Stimulated activated CD8-positive, alpha-beta memory T cell treated with anti-CD3 and anti-CD28 coated beads, Interleukin-4, amount 100 ng/mL, for 1 hour (primary cell): ENCODE results near the gene C1orf87.
A peak's percentile ranks its signal among the peaks of the same experiment; 100 is the strongest.
"Not testable (repeated sequence)": the region's sequence is repeated elsewhere in the genome, so short reads cannot be mapped to it uniquely, and the experiment has no call there.

ENCODE experiments used
- DNase-seq, 2 donors: peaks; one replicate each; pipeline ENCODE4 v3.0.0-alpha.2; 2020; ENCODE audit warnings: low read depth in 2 of 2, low spot score in 1 of 2

Gene C1orf87

DNA sequence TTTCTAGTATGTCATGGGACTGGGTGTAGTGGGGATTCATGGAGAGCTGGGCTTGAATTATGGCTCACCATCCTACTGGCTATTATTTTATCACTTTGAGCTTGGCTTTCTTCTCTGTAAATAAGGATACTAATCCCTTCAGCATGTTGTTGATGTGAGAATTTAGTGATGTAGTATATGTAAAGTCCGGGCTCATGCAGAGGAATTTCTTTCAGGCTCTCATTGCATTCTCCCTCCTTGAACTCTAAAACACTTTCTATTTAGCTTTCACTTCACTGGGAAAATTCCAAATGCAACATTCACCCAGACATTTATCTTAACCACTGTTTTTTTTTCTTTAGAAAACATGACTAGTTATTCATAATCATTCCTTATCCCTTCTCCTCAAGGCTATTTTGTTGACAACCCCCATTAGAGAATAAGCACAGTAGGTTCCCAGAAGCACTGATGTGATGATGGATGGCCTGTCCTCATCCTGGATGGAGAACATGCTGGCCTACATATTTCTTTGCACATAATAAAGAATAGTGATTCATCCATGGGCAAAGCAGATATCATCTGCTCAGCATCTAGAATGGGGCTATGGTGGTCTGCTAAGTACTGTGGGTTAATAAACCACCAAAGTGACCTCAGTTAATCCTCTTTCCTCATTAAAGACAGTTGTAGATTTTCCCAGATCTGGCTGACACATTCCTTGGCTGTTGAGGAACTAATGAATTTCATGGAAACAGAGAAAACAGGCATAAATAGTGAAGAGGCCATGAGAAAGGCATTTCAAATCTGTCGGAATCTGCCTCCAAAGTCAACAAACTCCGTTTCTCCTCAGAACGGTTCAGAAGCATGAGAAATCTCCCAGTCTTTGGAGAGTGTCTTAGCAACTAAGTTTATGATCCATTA is 79.0 kb downstream of the C1orf87 start:
- no peak for DNase-seq

DNA sequence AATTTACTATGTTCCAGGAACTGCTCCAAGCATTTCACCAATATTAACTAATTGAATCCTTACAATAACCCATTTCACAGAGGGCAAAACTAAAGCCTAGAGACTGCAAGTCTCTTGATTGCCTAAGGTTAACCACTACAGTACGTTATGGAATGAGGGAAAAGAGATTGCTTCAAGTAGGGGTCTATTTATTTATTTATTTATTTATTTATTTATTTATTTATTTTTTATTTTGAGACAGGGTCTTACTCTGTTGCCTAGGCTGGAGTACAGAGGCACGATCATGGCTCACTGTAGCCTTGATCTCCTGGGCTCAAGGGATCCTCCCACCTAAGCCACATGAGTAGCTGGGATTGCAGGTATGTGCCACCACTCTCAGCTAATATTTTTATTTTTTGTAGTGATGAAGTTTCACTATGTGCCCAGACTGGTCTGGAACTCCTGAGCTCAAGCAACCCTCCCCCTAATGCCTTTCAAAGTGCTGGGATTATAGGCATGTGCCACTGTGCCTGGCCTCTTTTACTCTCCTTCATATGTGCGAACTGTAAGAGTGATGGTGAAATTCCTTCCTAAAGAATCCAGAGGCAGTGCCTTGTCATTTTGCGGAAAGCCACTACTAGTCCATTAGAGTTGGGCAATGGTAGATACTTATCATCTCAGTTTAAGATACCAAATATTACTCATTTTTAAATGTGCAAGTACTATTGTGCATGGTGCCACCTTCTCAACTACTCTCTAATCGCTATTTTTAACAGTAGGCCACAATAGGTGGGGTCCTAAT is 81.3 kb downstream of the C1orf87 start:
- no peak for DNase-seq

DNA sequence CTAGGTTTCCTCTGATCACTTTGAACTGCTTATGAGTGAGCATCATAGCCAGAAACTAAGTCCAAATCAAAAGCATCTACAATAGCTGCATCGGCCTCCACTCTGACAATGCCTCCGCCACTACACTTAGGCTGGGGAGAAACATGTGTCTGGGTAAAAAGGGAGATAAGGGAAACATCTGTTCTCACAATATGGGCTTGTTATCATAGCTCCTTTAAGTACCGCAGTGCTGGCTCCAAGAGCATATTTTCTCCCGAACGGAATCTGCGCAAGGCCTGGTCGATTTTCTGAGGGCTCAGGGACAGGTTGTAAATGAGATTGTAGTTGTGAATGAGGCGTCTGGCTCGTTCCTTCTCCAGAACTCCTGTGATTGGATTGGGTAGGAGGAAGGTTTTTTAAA is 83.1 kb downstream of the C1orf87 start:
- no peak for DNase-seq

DNA sequence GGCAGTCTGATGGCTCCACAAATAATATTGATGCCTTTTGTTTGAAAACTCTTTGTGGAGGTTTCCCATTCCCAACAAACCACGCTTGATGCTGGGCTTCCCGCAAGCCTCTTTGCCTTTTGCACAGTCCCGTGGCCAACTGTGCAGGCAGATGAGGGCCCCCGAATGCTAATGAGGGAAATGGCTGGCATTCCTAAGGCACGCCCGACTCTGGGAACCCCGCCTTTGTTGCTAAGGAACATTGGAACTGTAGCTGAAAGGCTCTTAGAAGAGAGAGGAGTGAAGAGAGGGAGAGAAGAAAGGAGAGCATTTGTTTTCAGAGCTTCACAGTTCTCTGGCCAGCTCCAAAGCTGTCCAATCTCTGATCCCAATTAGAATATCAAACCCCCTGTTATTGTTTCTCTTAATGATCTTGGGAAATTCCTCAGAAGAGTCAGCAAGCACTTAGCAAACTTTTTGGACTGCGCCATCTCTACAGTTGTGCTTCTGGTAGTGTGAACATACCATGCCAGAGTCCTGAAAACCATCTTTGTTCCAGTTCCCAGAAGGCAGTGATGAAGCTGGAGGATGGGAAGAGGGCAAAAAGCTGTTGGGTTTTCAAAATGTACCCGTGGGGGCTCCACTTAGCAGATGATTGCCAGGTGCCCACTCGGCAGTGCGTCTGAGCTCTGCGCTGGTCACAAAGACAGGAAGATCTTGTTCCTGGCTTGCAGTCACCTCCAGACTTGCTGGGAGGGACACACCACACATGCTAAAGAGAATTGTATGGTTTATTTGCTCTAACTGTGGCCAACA is 86.9 kb downstream of the C1orf87 start:
- DNase-seq = no peak

DNA sequence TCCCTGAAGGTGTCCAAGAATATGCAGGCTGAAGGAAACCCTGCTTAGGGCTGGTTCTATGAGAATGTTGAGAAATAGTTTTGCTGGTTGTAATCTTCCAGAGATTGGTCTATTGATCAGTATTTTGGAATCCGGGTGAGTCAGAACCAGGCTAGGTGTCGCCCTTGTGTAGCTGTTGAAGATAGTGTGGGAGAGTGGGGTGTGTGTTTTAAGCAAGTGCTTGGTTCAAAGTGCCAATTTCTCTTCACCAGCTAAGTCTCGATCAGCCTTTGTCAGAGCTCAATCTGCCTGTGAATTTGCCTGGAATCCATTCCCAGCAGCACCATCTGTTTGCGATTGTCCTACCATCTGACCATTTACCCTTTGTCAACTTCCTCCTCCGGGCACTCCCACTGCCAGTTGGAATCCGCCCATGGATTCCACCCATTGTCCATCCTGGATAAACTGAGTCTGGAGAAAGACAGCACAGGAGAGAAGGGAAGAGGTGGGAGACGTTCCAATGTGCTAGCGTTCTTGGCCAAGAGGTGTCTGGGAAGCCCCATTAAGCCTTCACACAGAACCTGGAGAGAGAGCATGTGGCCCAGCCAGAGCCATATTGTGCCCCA is 87.6 kb downstream of the C1orf87 start:
- no peak for DNase-seq

DNA sequence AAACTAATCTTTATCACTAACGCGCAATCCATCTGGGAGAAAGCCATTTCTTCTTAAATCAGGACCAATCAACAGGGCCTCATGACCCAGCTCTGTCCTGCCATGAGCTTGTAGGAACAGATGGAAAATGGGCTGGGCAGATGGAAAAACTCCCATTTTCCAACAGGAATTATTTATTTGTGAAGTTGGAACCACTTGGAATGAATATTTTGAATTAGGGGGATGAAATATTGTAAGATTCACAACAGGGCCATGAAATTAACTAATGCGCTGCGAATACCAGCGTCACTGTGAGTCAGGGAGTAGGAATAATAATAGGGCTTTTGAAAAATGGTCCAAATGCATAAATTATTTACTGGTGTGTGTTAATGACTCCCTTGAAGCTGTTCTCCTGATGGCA is 93.9 kb downstream of the C1orf87 start:
- no peak for DNase-seq

DNA sequence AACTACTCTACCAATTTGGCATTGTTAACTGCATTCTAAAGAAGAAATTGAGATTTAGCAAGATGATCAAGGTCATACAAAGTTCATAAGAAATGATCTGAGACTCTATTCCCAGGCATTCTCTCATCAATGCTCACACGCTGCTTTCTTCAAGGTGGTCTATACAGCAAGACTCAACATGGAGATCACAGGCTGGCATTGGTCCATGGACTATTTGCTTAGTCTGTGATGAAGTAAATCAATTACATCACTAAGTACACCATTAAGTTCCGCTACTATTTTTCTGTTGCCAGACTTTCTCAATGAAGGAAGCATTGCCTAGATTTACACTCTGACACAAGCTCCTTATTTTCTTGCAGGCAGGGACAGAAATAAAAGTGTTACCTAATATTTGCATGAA is 95.1 kb downstream of the C1orf87 start:
- no peak for DNase-seq

DNA sequence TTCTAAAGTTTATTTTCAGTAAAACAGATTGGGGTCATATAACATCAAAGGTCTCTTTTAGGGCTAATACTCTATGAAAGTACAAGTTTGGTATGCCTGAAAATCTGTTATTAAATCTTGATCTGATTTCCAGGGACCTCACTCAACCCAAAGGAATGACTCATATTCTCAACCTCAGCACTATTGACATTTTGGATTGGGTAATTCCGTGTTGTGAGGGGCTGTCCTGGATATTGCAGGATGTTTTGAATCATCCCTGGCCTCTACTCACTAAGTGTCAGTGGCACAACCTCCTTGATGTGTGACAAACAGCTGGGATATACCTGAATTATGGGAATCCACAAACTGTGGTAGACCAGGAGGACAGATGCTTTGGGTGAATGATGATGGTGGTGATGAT is 95.5 kb downstream of the C1orf87 start:
- no peak for DNase-seq

DNA sequence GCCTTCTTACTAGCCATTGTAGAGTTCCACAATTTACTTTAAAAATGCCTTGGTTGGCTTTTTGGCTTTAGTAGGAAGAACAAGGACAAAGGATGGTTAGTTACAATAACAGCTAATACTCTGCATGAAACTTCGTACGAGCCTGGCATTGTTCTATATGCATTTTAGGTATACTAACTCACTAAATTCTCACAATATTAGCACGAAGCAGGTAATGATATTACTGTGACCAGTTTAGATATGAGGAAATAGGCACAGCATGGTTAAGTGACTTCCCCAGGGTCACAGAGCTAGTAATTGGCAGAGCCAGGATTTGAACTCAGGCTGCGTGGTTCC is 96.5 kb downstream of the C1orf87 start:
- no peak for DNase-seq

DNA sequence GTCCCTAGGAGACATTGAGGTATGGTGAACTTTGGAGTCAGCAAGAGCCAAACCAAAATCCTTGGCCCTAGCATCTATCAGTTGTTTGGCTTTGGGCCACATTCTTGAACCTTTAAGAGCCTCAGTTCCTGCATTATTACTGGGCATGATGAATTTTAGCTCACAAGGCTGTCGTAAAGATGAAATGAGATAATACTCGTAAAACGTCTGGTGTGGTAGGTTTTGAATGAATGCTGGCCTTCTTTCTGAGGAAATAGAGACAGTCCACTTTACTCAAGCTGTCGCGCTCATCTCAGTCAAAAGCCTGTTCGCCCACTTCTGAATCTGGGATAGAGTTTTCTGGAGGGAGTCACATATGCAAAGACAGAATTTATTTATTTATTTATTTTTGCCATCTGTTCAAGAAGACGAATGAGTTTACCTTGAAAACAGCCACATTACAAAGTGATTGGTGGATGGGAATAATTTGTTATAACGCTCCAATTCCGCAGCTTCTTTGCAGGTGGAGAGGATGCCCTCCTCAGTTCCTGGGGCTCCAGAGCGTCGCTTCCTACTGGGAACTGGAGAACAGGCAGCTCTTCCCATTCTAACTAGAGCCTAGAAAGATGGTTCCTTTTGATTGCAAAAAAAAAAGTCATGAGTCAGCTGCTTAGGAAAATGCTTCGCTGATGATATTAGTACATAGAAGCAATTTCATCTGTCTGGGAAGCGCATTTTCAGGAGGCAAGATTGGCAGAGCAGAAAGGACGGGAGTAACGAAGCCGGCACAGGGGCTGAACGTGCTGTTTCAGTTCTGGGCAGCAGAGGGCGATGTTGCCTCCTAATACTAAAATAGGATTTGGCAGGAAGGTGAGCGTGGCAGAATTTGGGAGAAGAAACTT is 97.1 kb downstream of the C1orf87 start:
- peak in 1 of 2 donors; percentile 10 for DNase-seq

DNA sequence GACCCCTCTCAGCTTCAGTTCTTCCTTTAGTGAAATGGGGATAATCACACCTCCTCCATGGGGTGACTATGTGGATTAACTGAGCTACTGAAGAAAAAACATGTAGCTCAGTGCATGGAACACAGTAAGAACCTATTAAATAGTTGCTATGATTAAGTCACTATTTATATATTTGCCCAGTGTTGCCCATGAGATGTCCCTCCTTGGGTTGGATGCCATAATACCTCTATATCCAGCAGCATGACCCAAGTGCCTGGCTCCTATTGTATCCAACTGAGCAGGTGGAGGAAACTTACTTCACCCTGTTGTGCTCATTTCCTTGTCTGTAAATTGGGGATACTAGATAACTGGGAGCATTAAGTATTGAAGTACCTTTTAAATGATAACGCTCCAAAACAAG is 99.9 kb downstream of the C1orf87 start:
- no peak for DNase-seq

DNA sequence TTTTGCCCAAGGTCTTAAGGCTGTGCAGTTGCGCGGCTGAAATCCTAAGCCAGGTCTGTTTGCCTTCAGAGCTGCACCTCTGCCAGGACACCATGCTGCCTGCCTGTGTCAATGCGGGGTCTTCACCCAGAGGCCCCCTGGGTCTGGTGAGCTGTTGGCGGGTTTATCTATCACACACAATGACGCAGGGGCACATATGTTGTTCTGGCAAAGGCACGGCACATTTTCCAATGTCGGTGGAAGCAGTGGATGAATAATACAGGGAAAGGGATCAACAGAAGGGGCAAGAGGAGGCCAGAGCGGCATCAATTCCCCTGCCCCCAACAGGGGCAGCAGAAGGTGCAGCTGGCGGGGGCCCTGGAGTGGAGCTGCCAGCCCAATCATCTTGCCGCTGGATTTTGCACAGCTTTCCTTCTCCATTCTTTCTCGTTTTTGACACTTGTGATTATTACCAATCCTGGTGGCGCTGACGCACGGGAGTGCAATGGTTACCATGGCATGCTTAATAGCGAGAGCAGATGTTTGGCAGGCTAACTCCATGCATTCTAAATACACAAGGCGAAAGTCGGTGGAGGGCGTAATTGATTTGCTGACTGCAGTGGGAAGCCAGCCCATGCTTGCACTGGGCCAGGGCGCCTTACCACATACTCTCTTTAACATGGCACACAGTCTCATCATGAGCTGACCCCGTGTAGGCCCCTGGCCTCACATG is 101.2 kb downstream of the C1orf87 start:
- no peak for DNase-seq

DNA sequence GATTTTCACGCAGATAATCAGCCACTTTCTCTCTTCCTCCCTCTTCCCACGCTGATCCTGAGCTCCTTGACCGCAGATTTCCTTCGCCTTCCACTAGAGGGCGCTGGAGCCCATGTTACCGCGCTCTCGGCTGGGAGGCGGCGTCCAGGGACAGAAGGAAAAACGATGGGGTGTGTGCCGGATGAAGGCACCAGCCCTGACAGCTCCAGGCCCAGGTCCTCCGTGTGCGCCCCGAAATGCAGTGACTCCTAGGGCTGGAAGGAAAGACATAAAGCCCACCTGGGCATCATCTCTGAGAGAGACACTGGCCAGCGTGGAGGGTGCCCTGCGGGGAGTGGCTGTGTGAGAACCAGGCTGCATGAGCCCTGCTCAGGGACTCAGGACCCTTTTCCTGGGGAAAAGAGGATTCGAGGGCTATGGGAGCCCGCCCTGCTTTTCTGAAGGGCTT is 102.1 kb downstream of the C1orf87 start:
- DNase-seq = peak in 1 of 2 donors; percentile 2

DNA sequence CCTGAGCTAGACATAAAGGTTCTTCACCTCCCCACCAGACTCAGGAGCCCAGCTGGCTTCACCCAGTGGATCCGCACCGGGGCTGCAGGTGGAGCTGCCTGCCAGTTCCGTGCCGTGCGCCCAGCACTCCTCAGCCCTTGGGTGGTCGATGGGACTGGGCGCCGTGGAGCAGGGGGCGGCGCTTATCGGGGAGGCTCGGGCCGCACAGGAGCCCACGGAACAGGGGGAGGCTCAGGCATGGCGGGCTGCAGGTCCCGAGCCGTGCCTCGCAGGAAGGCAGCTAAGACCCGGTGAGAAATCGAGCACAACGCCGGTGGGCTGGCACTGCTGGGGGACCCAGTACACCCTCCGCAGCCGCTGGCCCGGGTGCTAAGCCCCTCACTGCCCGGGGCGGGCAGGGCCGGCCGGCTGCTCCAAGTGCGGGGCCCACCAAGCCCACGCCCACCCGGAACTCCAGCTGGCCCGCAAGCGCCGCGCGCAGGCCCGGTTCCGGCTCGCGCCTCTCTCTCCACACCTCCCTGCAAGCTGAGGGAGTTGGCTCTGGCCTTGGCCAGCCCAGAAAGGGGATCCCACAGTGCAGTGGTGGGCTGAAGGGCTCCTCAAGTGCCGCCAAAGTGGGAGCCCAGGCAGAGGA is 103.9 kb downstream of the C1orf87 start:
- not testable (repeated sequence) for DNase-seq

DNA sequence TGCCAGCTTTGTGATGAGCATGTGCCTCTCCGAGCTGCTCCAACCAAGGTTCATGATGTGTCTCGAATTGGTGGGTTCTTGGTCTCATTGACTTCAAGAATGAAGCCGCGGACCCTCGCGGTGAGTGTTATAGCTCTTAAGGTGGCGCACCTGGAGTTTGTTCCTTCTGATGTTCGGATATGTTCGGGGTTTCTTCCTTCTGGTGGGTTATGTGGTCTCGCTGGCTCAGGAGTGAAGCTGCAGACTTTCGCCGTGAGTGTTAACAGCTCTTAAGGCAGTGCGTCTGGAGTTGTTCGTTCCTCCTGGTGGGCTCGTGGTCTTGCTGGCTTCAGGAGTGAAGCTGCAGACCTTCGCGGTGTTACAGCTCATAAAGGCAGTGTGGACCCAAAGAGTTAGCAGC is 104.8 kb downstream of the C1orf87 start:
- DNase-seq = not testable (repeated sequence)

DNA sequence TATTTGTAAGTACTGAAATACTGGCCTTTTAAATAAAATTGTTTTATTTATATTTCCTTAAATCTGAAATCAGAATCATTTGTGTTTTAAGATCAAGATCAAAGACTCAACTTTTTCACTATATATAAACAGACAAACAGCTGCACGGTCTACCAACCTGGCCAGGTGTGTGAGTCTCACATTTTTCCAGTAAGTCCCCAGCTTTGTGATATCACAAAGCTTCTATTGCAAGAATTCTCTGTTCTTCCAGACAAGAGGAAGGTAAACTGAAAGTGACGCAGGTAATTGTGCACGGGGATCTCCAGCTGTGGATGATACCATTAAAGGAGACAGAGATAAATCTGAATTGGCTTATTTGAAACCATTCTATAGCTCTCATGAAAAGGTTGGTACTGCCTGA is 105.8 kb downstream of the C1orf87 start:
- DNase-seq = no peak

DNA sequence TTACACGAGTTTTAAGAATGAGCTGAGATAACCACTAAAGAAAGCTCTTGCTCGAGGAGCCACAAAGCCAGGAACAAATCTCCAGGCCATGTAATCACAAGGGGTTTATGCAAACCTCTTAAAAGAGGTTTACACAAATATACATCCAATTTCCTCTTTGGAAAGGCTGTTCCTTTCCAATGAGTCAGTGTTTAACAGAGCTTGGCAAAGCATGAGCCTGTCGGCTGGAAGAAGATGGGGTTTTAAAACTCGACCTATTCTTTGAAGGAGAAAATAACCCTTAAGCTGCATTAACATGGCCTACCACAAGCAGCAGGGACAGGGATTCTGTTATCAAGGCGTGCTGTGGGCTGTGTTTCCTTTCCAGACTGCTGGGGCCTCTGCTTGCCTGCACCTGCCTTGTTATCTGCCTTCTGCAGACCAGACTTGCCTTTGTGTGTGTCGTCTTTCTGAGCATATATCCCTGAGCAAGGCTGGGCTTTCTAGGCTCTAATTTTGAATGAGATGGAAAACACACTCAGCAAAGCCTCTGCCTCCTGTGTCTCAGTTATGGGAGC is 106.4 kb downstream of the C1orf87 start:
- DNase-seq = no peak

DNA sequence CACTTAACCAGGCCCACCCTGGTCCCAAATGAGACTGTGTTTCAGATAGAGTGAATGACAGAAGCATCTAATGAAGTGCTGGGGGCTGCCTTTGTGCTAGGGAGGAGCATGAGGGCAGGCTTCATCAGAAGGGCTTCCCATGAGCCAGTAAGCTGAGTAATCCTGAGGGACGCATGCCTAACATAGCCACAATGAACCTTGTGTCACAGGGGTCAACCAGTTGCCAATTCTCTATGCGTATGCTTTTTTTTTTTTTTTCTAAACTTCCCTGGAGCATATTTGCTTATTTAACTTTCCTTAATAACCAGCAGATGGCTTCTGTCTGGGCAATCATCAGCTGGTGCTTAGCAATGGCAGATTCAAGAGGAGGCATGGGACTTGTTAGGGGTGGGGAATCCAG is 121.5 kb downstream of the C1orf87 start:
- DNase-seq = no peak

DNA sequence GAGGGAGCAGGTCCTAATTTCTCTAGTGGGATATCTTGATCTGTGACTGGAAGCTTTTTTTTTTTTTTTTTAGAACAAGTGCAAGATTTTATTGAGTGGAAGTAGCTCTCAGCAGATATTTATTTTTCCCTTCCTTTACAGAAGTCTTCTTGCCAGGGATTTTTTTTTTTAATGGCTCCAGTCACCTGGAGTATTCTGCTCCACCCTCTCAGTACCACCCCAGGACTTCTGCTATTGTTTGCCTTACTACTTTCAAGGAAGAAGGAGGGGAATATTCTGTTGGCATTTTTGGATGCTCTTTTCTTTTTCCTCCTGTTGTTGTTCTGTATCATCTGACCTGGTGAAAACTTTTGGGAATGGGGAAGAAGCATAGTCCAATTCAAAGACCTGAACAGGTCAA is 123.9 kb downstream of the C1orf87 start:
- DNase-seq = no peak
